ENCODE results near the gene TNNC1. TPM values are rescaled to one million over a fixed set of nuclear protein-coding genes. Genes with fewer than 3 reads are reported as not detected.

TNNC1 gene
- total and polyA plus RNA-seq, 10 of the 15 experiments (the other 5 are each of a cell fraction or from before 2014, with no cell fraction given): 0.13 to 1.3 (median 0.53) TPM; not detected in 2

DNA sequence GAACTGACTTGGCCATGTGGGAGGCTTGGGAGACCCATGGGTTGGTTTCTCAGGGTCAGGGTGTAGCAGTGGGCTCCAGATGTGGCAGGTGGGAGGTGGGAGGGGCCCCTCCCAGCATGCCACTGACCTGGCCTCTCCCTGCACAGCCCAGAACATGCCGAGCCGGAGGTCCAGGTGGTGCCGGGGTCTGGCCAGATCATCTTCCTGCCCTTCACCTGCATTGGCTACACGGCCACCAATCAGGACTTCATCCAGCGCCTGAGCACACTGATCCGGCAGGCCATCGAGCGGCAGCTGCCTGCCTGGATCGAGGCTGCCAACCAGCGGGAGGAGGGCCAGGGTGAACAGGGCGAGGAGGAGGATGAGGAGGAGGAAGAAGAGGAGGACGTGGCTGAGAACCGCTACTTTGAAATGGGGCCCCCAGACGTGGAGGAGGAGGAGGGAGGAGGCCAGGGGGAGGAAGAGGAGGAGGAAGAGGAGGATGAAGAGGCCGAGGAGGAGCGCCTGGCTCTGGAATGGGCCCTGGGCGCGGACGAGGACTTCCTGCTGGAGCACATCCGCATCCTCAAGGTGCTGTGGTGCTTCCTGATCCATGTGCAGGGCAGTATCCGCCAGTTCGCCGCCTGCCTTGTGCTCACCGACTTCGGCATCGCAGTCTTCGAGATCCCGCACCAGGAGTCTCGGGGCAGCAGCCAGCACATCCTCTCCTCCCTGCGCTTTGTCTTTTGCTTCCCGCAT lies 33.4 kb upstream of the TNNC1 start:
- ChIA-PET SMC1A (ENCODE audit: uncharacterized antibody, unreplicated experiment) (no interaction called here), RAD21 (ENCODE audit: unreplicated experiment) (no interaction called here), POLR2A (no interaction called here), CTCF (no interaction called here)
- Histone ChIP-seq H3K4me1 (ENCODE audit: control insufficient read depth, insufficient read depth, low read length) (no peaks in the 10 kb centered on the region), H3K79me2 (ENCODE audit: control insufficient read depth, insufficient read depth, low read length) (no peaks in the 10 kb centered on the region), H3K27ac (ENCODE audit: control insufficient read depth, insufficient read depth) (no peak overlapping the region), H3K4me3 (no peak overlapping the region), H3K9ac (ENCODE audit: control insufficient read depth, insufficient read depth, low read length) (no peak overlapping the region), H3K4me2 (ENCODE audit: control insufficient read depth, insufficient read depth) (no peak overlapping the region), H4K20me1 (ENCODE audit: control insufficient read depth, insufficient read depth) (no peaks in the 10 kb centered on the region), H3K27me3 (replicated peaks in 1 of 2; ENCODE audit: control insufficient read depth in 2 of 2, insufficient read depth in 2 of 2, low read length in 1 of 2) (no peaks in the 10 kb centered on the region), H2AFZ (ENCODE audit: control insufficient read depth, low read depth, low read length) (no peak overlapping the region), H3K9me3 (replicated peaks; ENCODE audit: control insufficient read depth, insufficient read depth, low read length) (no peaks in the 10 kb centered on the region), H3K36me3 (ENCODE audit: control insufficient read depth in 2 of 2, insufficient read depth in 2 of 2, low read length in 1 of 2) (peaks cover 6 to 30% of the 10 kb centered on the region in 2 experiments; a peak in 3 of 4 replicates)
- WGBS (ENCODE audit: insufficient coverage, insufficient replicate concordance, low lambda C conversion rate, missing lambda C conversion rate): 95% methylated on average over 30 of the region's 31 CpGs
- TF ChIP-seq ZBED1 (IDR thresholded peaks at IDR 0.05; ENCODE audit: borderline replicate concordance): no peak
- TF ChIP-seq RUNX3 (IDR thresholded peaks at IDR 0.05; ENCODE audit: low read length): no peak
- no peak for TF ChIP-seq SRF (IDR thresholded peaks at IDR 0.05; ENCODE audit: low read depth in 2 of 2, low read length in 2 of 2)
- TF ChIP-seq HCFC1 (IDR thresholded peaks at IDR 0.05; ENCODE audit: low read length): no peak
- TF ChIP-seq, protein P1, sequence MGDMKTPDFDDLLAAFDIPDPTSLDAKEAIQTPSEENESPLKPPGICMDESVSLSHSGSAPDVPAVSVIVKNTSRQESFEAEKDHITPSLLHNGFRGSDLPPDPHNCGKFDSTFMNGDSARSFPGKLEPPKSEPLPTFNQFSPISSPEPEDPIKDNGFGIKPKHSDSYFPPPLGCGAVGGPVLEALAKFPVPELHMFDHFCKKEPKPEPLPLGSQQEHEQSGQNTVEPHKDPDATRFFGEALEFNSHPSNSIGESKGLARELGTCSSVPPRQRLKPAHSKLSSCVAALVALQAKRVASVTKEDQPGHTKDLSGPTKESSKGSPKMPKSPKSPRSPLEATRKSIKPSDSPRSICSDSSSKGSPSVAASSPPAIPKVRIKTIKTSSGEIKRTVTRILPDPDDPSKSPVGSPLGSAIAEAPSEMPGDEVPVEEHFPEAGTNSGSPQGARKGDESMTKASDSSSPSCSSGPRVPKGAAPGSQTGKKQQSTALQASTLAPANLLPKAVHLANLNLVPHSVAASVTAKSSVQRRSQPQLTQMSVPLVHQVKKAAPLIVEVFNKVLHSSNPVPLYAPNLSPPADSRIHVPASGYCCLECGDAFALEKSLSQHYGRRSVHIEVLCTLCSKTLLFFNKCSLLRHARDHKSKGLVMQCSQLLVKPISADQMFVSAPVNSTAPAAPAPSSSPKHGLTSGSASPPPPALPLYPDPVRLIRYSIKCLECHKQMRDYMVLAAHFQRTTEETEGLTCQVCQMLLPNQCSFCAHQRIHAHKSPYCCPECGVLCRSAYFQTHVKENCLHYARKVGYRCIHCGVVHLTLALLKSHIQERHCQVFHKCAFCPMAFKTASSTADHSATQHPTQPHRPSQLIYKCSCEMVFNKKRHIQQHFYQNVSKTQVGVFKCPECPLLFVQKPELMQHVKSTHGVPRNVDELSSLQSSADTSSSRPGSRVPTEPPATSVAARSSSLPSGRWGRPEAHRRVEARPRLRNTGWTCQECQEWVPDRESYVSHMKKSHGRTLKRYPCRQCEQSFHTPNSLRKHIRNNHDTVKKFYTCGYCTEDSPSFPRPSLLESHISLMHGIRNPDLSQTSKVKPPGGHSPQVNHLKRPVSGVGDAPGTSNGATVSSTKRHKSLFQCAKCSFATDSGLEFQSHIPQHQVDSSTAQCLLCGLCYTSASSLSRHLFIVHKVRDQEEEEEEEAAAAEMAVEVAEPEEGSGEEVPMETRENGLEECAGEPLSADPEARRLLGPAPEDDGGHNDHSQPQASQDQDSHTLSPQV (IDR thresholded peaks at IDR 0.05): no peak
- no peak for TF ChIP-seq DPF2 (IDR thresholded peaks at IDR 0.05)
- TF ChIP-seq NFYB (IDR thresholded peaks at IDR 0.05; ENCODE audit: insufficient read depth, low read depth, low read length): no peak
- TF ChIP-seq MTA3 (IDR thresholded peaks at IDR 0.05; ENCODE audit: borderline replicate concordance, low read length): no peak
- no peak for TF ChIP-seq MEF2B (IDR thresholded peaks at IDR 0.05; ENCODE audit: partially characterized antibody, poor library complexity, severe bottlenecking)
- ATAC-seq (no peak), DNase-seq (ENCODE audit: low read depth, low spot score) (no peak), FAIRE-seq (no peak)
- BruUV-seq (replicated peaks): no TSS peak
- in situ Hi-C loops (cut with MboI): no loop called here
- intact Hi-C loops (cut with micrococcal nuclease; ENCODE audit: unreplicated experiment): no loop called here
